GM12865 (cell line): ENCODE measurements around the gene RAB31.

Experiments used
- DNase-seq: peaks from one replicate; pipeline ENCODE4 v3.0.0; 2010; ENCODE audit warnings: low read depth
- H3K4me3 ChIP-seq: 2 replicates; pipeline ENCODE4 v1.5.1; 2011; ENCODE audit warnings: mild to moderate bottlenecking, low read depth, low read length, control low read depth
- TF ChIP-seq, protein P1 (sequence below): IDR thresholded peaks from 2 replicates; pipeline ENCODE4 v1.5.1; 2011; ENCODE audit warnings: low read length, control low read depth, low read depth, inconsistent platforms; ENCODE audit not compliant: insufficient read depth; ENCODE audit errors: missing control alignments

Gene RAB31

DNA sequence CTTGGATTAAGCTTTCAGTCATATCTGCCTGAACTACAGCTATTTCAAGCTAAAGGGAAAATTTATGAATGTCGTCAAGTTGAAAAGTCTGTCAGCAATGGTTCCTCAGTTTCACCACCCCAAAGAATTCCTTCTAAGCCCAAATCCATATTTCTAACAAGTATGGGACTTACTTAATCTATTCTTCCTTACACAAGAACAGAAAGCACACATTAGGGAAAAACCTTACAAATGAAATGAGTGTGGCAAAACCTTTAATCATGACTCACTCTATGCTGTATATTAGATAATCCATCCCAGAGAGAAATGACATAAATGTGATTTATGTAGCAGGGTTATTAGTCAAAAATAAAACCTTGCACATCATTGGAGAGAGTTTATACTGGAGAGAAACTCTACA is 78.9 kb downstream of the RAB31 start:
- DNase-seq, result no peak
- no peak overlapping the region for H3K4me3 ChIP-seq
- TF ChIP-seq, protein P1, sequence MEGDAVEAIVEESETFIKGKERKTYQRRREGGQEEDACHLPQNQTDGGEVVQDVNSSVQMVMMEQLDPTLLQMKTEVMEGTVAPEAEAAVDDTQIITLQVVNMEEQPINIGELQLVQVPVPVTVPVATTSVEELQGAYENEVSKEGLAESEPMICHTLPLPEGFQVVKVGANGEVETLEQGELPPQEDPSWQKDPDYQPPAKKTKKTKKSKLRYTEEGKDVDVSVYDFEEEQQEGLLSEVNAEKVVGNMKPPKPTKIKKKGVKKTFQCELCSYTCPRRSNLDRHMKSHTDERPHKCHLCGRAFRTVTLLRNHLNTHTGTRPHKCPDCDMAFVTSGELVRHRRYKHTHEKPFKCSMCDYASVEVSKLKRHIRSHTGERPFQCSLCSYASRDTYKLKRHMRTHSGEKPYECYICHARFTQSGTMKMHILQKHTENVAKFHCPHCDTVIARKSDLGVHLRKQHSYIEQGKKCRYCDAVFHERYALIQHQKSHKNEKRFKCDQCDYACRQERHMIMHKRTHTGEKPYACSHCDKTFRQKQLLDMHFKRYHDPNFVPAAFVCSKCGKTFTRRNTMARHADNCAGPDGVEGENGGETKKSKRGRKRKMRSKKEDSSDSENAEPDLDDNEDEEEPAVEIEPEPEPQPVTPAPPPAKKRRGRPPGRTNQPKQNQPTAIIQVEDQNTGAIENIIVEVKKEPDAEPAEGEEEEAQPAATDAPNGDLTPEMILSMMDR, result no peak

DNA sequence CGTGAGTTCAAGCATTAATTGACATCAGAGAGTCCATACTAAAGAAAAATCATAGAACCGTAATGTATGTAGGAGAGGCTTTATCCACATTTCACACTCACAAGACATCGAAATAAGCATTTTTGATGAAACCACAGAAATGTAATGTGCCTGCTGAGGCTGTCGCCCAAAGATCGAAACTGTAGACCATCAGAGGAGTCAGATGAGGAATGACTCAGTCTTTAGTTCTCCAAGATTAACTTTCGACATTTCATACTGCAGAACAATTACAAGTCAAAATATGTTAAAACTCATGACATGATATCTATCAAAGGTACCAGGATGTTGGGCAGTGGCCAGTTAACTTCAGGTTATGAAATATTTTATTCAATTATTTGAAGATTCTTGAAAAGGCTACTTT is 79.6 kb downstream of the RAB31 start:
- no peak overlapping the region for H3K4me3 ChIP-seq
- no peak for DNase-seq
- TF ChIP-seq, protein P1, result no peak

DNA sequence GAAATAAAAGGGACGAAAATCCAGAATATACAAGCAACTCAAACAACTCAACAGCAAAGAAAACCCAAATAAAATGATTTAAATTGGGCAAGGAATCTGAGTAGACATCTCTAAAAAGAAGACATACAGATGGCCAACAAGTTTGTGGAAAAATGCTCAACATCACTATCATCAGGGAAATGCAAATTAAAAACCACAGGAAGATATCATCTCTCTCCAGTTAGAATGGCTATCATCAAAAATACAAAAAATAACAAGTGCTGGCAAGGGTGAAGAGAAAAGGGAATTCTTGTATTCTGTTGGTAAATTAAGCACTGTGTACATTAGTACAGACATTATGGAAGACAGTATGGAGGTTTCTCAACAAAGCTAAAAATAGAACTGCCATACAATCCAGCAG is 80.0 kb downstream of the RAB31 start:
- DNase-seq, result no peak
- TF ChIP-seq, protein P1, result no peak
- H3K4me3 ChIP-seq, result no peak overlapping the region

DNA sequence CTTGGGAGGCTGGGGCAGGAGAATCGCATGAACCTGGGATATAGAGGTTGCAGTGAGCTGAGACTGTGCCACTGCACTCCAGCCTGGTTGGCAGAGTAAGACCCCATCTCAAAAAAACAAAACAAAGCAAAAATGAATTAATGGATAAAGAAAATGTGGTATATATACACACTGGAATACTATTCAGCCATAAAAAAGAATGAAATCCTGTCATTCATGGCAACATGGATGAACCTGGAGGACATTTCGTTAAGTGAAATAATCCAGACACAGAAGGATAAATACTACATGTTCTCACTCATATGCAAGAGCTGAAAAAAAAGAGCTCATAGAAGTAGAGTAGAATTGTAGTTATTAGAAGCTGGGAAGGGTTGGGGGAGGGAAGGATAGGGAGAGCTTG is 80.8 kb downstream of the RAB31 start:
- no peak overlapping the region for H3K4me3 ChIP-seq
- TF ChIP-seq, protein P1, result no peak
- DNase-seq, result no peak

DNA sequence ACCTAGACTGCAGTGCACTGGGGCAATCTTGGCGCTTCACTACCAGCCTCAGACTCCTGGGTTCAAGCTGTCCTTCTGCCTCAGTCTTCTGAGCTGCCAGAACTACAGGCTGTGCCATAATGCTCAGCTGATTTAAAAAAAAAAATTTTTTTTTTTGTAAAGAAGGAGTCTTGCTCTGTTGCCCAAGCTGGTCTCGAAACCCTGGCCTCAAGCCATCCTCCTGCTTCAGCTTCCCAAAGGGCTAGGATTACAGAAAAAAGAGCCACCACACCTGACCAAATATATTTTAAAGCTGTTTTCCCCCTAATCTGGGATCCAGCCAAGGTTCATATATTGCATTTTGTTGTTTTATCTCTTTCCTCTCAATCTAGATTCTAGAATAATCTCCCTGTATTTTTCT is 82.2 kb downstream of the RAB31 start:
- TF ChIP-seq, protein P1, result no peak
- no peak for DNase-seq
- H3K4me3 ChIP-seq, result no peak overlapping the region

DNA sequence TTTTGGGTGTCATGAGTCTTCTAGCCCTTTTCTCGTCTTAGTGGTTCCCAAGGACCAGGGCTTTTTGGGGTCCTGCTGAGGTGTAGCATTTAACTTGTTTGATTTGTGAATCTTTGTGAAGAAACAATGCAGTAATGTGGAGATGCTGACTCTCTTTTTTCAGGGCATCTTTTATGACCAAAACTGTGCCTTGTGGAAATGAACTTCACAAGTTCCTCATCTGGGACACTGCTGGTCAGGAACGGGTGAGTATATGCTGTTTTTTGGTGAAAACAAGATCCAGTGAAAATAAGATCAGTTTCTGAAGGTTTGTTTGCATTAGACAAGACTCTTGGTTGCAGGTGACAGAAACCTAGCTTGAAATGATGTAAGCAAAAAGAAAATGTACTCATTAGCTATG is 83.9 kb downstream of the RAB31 start:
- no peak for DNase-seq
- H3K4me3 ChIP-seq, result no peak overlapping the region
- TF ChIP-seq, protein P1, result no peak

DNA sequence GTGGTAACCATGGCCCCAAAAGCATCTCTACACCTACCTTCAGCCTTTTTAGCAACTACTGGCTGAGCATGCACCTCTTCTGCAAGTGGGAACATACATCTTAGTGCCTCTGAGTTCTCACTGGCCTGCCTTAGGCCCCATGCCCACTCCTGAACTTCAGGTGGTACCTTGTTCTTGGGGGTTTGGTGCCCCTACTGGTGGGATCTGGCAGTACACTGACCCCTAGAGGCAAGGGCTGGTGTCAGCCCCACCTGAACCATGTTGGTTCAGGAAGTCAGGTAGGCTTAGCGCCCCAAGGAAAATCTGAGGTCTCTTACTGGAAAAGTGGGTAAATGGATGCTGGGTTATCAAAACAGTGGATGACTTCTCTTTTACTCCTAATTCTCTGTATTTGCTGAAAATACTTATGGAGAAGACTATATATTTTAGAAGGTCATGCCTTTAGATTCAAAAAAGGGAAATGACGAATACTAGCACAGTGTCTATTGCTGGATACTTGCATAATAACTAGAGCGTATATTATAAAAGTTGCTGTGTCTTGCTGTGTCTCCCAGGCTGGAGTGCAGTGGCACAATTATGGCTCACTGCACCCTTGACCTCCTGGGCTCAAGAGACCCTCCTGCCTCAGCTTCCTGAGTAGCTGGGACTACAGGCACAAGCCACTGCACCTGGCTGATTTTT is 84.6 kb downstream of the RAB31 start:
- no peak overlapping the region for H3K4me3 ChIP-seq
- TF ChIP-seq, protein P1, result peak; percentile 59
- peak; percentile 40 for DNase-seq
